A673 (cell line): ENCODE measurements around the gene MRFAP1L1.

Experiments
- EZH2 ChIP-seq: fragments of 200-600 bp; sonication (generic); IDR thresholded peaks from 2 replicates; pipeline ENCODE4 v1.6.1; 2017; ENCODE audit warnings: borderline replicate concordance, low read depth, mild to moderate bottlenecking, mixed read lengths, antibody characterized with exemption, low read length; ENCODE audit not compliant: poor library complexity, severe bottlenecking
- TF ChIP-seq, protein P1 (sequence below): fragments of 300-800, 200-600 bp; sonication (generic); conservative IDR thresholded peaks from 2 replicates; pipeline ENCODE4 v1.5.1; 2017; ENCODE audit warnings: low read depth, mild to moderate bottlenecking, antibody characterized with exemption, low read length, moderate library complexity, mixed read lengths

DNA sequence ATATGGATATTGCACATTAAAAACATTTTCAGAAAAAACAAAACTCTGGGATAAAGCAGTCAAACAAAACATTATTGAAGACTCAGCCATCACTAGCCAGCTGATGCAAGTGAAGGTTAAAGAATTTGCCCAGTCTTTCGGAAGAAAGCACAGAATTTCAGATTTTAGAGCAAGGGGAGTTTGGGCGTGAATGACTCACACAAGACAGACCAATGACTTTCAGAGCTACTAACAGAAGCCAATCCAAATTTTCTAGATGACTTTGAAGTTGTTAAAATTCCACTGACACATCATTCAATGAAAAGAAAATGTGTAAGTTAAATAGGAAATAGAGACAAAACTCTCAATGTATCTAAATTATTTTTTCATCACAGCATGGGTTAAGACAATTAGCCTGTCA, 4.0 kb downstream of the MRFAP1L1 start:
- TF ChIP-seq, protein P1, sequence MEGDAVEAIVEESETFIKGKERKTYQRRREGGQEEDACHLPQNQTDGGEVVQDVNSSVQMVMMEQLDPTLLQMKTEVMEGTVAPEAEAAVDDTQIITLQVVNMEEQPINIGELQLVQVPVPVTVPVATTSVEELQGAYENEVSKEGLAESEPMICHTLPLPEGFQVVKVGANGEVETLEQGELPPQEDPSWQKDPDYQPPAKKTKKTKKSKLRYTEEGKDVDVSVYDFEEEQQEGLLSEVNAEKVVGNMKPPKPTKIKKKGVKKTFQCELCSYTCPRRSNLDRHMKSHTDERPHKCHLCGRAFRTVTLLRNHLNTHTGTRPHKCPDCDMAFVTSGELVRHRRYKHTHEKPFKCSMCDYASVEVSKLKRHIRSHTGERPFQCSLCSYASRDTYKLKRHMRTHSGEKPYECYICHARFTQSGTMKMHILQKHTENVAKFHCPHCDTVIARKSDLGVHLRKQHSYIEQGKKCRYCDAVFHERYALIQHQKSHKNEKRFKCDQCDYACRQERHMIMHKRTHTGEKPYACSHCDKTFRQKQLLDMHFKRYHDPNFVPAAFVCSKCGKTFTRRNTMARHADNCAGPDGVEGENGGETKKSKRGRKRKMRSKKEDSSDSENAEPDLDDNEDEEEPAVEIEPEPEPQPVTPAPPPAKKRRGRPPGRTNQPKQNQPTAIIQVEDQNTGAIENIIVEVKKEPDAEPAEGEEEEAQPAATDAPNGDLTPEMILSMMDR: no peak
- no peak for TF ChIP-seq EZH2
